GM13976 (cell line): ENCODE results near the gene PAK1.
"Not testable (repeated sequence)": the region's sequence is repeated elsewhere in the genome, so short reads cannot be mapped to it uniquely, and the experiment has no call there.

ENCODE experiments used
- DNase-seq: peaks from one replicate; pipeline ENCODE4 v3.0.0; 2012; ENCODE audit warnings: low spot score
- CTCF ChIP-seq: IDR thresholded peaks from 2 replicates; pipeline ENCODE4 v1.5.1; 2012; ENCODE audit warnings: borderline replicate concordance, mild to moderate bottlenecking; ENCODE audit not compliant: insufficient read depth; ENCODE audit errors: extremely low read depth, missing control alignments, control extremely low read depth
- in situ Hi-C: fragments of 300-500 bp; cut with MboI; formaldehyde crosslinking; loops from one replicate; pipeline ENCODE4 v1.12.0; 2022; ENCODE audit warnings: low sequenced_read_pairs, mixed read lengths, inconsistent platforms; ENCODE audit not compliant: unreplicated experiment

PAK1 gene

GRCh38 chr11:77505956-77506355 is 32.1 kb upstream of the PAK1 start:
- in situ Hi-C loops: no loop called here
- TF ChIP-seq CTCF: no peak
- DNase-seq: no peak

GRCh38 chr11:77503006-77503405 is 29.1 kb upstream of the PAK1 start:
- TF ChIP-seq CTCF: no peak
- in situ Hi-C loops: no loop called here
- no peak for DNase-seq

GRCh38 chr11:77502346-77502905 is 28.5 kb upstream of the PAK1 start:
- in situ Hi-C loops: no loop called here

GRCh38 chr11:77501758-77502157 is 27.9 kb upstream of the PAK1 start:
- in situ Hi-C loops: no loop called here
- no peak for TF ChIP-seq CTCF
- no peak for DNase-seq

More at GRCh38 chr11:77502346-77502905, 28.5 kb upstream of the PAK1 start:
- TF ChIP-seq CTCF: no peak
- no peak for DNase-seq

GRCh38 chr11:77497368-77497767 is 23.5 kb upstream of the PAK1 start:
- DNase-seq: no peak
- in situ Hi-C loops: no loop called here
- TF ChIP-seq CTCF: no peak

- no peak for TF ChIP-seq CTCF
- in situ Hi-C loops: no loop called here
- no peak for DNase-seq
These were observed 21.6 kb upstream of the PAK1 start for GRCh38 chr11:77495526-77495925.

- in situ Hi-C loops, DNase-seq: not testable (repeated sequence)
These were observed 16.1 kb upstream of the PAK1 start for GRCh38 chr11:77490035-77490434.
